ENCODE measurements around the gene CEP128. TPM values are rescaled to one million over a fixed set of nuclear protein-coding genes. Genes with fewer than 3 reads are reported as not detected.

The CEP128 gene
- total RNA-seq, 1 experiment from 2014 or later: 16.4 TPM

DNA sequence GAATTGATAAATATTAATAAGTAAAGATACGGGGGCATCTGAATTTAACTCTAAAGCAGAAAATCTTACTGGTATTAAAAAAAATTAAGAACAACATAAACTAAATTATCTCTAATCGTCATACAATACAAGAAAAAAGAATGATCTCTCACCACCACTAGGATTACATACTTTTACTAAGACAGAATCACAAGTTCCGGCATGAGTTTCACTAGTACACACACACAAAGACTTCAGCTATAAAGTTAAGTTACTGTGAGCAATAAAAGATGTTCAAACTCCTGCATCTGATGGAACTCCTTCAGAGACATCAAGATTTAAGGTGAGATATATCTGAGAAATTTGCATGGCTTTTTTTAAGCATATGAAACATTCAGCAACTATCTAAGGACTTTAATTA, 21.9 kb downstream of the CEP128 start:
- Histone ChIP-seq H3K9ac (ENCODE audit: low read length) (no peak overlapping the region), H3K9me2 (ENCODE audit: insufficient read depth) (no peaks in the 10 kb centered on the region), H2AFZ (ENCODE audit: low read depth, low read length, poor library complexity, severe bottlenecking) (no peak overlapping the region), H3K79me2 (ENCODE audit: insufficient read depth, low read length) (no peaks in the 10 kb centered on the region), H3K27ac (ENCODE audit: low read depth, low read length) (no peak overlapping the region), H3K9me3 (ENCODE audit: control insufficient read depth in 1 of 2, insufficient read depth in 1 of 2, low read depth in 1 of 2, low read length in 2 of 2) (no peaks in the 10 kb centered on the region), H3K36me3 (ENCODE audit: control insufficient read depth in 1 of 2, insufficient read depth in 2 of 2, low read length in 2 of 2) (no peaks in the 10 kb centered on the region), H3K4me2 (ENCODE audit: low read length) (no peak overlapping the region), H3K27me3 (ENCODE audit: insufficient read depth, low read length) (no peaks in the 10 kb centered on the region), H3K4me3 (replicated peaks in 1 of 2; ENCODE audit: low read depth in 1 of 2, low read length in 2 of 2) (no peak overlapping the region), H3K4me1 (ENCODE audit: control insufficient read depth in 1 of 2, insufficient read depth in 2 of 2, low read length in 2 of 2) (no peaks in the 10 kb centered on the region), H4K20me1 (ENCODE audit: insufficient read depth) (no peaks in the 10 kb centered on the region)
- intact Hi-C loops (cut with micrococcal nuclease): no loop called here
- no peak for DNase-seq (ENCODE audit: low read depth, low spot score)
- TF ChIP-seq SP1 (IDR thresholded peaks at IDR 0.05; ENCODE audit: low read depth) (no peak), SIN3A (IDR thresholded peaks at IDR 0.05; ENCODE audit: low read depth) (no peak), TCF7L2 (IDR thresholded peaks at IDR 0.05; ENCODE audit: borderline replicate concordance, extremely low read depth, insufficient read depth, insufficient read length) (no peak), EZH2 (IDR thresholded peaks at IDR 0.05) (no peak), CBX3 (IDR thresholded peaks at IDR 0.05; ENCODE audit: low read depth) (no peak), CEBPB (IDR thresholded peaks at IDR 0.05; ENCODE audit: low read depth) (no peak), ZFX (IDR thresholded peaks at IDR 0.05) (no peak), FOSL1 (IDR thresholded peaks at IDR 0.05; ENCODE audit: low read depth) (no peak), POLR2A (IDR thresholded peaks at IDR 0.05; ENCODE audit: borderline replicate concordance, extremely low read depth, insufficient read depth, insufficient read length) (no peak), ZNF274 (IDR thresholded peaks at IDR 0.05; ENCODE audit: low read depth, low read length) (no peak), EGR1 (IDR thresholded peaks at IDR 0.05; ENCODE audit: low read depth) (no peak), POLR2AphosphoS5 (IDR thresholded peaks at IDR 0.05; ENCODE audit: low read depth, low read length) (no peak), EZH2phosphoT487 (IDR thresholded peaks at IDR 0.05; ENCODE audit: borderline replicate concordance) (no peak), JUND (IDR thresholded peaks at IDR 0.05) (no peak), YY1 (IDR thresholded peaks at IDR 0.05; ENCODE audit: extremely low read depth, insufficient replicate concordance, low read depth, low read length) (no peak)
- TF ChIP-seq, protein P1, sequence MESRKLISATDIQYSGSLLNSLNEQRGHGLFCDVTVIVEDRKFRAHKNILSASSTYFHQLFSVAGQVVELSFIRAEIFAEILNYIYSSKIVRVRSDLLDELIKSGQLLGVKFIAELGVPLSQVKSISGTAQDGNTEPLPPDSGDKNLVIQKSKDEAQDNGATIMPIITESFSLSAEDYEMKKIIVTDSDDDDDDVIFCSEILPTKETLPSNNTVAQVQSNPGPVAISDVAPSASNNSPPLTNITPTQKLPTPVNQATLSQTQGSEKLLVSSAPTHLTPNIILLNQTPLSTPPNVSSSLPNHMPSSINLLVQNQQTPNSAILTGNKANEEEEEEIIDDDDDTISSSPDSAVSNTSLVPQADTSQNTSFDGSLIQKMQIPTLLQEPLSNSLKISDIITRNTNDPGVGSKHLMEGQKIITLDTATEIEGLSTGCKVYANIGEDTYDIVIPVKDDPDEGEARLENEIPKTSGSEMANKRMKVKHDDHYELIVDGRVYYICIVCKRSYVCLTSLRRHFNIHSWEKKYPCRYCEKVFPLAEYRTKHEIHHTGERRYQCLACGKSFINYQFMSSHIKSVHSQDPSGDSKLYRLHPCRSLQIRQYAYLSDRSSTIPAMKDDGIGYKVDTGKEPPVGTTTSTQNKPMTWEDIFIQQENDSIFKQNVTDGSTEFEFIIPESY (IDR thresholded peaks at IDR 0.05; ENCODE audit: extremely low read depth, insufficient replicate concordance, low read length): no peak
- TF ChIP-seq, protein P2, sequence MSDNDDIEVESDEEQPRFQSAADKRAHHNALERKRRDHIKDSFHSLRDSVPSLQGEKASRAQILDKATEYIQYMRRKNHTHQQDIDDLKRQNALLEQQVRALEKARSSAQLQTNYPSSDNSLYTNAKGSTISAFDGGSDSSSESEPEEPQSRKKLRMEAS (IDR thresholded peaks at IDR 0.05): no peak
- TF ChIP-seq, protein P3, sequence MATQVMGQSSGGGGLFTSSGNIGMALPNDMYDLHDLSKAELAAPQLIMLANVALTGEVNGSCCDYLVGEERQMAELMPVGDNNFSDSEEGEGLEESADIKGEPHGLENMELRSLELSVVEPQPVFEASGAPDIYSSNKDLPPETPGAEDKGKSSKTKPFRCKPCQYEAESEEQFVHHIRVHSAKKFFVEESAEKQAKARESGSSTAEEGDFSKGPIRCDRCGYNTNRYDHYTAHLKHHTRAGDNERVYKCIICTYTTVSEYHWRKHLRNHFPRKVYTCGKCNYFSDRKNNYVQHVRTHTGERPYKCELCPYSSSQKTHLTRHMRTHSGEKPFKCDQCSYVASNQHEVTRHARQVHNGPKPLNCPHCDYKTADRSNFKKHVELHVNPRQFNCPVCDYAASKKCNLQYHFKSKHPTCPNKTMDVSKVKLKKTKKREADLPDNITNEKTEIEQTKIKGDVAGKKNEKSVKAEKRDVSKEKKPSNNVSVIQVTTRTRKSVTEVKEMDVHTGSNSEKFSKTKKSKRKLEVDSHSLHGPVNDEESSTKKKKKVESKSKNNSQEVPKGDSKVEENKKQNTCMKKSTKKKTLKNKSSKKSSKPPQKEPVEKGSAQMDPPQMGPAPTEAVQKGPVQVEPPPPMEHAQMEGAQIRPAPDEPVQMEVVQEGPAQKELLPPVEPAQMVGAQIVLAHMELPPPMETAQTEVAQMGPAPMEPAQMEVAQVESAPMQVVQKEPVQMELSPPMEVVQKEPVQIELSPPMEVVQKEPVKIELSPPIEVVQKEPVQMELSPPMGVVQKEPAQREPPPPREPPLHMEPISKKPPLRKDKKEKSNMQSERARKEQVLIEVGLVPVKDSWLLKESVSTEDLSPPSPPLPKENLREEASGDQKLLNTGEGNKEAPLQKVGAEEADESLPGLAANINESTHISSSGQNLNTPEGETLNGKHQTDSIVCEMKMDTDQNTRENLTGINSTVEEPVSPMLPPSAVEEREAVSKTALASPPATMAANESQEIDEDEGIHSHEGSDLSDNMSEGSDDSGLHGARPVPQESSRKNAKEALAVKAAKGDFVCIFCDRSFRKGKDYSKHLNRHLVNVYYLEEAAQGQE (IDR thresholded peaks at IDR 0.05; ENCODE audit: low read depth): no peak
- BruUV-seq (replicated peaks): no TSS peak
- RAD21 ChIA-PET (ENCODE audit: low non-redundant PET in 1 of 2, low total read pairs in 2 of 2, uncharacterized antibody in 2 of 2, unreplicated experiment in 2 of 2): no interaction called here
- CTCF ChIA-PET: no interaction called here
- no peak for ATAC-seq
- POLR2A ChIA-PET: no interaction called here

Data from HCT116 (cell line).